HuH-7.5 (cell line): ENCODE results near the gene XPO6.
"Not testable (repeated sequence)": the region's sequence is repeated elsewhere in the genome, so short reads cannot be mapped to it uniquely, and the experiment has no call there.

Experiments
- DNase-seq: peaks from one replicate; pipeline ENCODE4 v3.0.0; 2011; ENCODE audit warnings: low spot score

XPO6 gene

GRCh38 chr16:28149011-28149888, 62.5 kb downstream of the XPO6 start:
- no peak for DNase-seq

DNA sequence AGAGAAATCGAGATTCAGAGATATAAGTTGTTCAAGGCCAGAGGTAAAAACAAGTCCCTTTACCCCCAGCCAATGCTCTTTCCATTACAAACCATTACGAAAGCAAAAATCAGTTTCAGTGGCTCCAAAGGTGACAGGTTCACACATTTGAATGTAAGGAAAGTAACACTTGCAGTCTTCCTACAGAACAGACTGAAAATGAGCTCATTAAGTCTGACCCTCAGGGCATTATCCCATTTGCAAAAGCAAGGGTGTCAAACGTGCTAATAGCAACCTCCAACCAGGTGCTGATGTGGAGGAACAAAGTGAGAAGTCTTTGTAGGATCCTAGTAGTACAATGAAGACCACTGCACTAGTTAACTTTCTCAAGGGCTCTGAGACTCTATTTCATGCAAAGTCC, 65.2 kb downstream of the XPO6 start:
- no peak for DNase-seq

GRCh38 chr16:28145796-28146195, 66.0 kb downstream of the XPO6 start:
- no peak for DNase-seq

- no peak for DNase-seq
Observed at GRCh38 chr16:28140788-28141618, 70.8 kb downstream of the XPO6 start.

DNA sequence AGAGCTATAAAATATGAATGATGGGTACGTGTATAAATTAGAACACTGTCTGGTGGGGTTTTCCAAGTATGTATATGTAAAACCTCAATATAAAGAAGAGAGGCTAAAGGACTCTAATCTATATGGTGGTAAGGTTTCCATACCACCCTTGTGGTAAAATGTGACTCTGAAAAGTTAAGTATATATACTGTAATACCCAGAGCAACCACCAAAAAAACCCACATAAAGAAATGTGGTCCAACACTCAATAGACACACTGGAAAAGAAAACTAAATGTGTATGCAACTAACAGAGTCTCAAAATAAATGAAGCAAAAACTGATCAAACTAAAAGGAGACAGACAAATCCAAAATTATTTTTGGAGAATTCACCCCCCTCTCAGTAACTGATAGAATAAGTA, 72.2 kb downstream of the XPO6 start:
- DNase-seq, result no peak

GRCh38 chr16:28136751-28137434, 74.9 kb downstream of the XPO6 start:
- no peak for DNase-seq

DNA sequence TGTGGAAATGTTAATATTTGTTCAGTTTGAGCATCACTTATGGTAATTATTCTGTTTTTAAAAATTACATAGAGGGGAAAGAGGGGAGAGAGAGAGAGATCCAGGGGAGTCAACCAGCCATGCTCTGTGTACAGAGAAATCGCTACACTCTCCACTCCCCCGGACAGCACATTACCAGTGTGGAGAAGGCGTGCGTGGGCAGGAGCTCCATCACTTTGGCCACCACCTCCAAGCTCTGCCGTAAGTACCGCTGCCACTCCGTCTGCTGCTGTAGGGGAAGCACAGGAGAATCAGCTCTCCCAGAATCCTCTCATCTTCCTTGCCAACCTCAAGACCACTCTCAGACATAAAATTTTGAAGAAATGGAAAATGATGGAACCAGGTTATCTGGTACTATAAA, 78.1 kb downstream of the XPO6 start:
- DNase-seq, result no peak

DNA sequence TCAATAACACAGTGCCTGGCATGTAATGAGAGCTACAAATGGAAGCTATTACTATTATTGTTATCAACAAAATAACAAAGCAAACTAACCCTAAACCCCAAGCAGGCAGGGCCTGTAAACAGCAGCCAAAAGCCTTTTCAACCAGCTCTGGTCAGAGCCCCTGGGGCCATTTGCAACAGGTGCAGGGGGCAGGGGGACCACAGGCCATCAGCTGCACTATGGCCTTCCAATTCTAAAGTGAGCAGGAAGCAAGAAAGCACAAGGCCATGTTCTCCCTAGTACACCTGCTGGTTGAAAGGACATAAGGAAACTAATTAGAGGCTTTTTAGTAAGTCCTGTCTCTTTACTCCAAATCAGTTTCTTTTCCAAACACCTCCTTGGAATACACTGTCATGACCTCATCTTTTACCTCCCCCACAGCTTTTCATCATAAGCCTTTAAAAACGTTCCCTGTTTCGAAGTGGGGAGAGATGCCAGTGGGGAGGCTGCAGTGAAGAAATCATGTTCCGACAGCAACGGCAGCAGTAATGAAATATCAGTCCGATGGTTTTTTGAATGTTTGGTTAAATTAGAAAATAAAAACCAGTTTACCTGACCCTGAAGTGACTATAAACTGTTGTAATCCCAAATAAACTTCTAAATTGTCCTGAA, 79.9 kb downstream of the XPO6 start:
- no peak for DNase-seq

DNA sequence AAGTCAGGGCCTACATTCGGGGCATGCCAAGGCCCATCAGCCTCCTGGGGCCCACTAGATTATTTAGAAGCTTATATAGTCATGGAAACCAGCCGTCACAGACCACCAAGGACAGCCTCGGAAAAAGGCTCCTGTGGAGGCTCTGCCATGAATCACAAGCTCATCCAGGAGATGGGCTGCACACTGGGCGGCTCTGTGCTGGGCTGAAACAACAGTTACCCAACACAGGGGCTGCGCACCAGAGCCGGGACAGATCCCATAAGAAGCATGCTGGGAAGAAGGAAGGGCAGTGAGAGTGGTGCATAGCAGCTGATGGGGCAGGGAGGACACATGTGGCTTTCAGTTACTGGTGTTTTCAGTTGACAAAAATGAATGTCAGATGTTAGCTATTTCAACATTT, 80.6 kb downstream of the XPO6 start:
- no peak for DNase-seq

- no peak for DNase-seq
Observed at GRCh38 chr16:28130099-28131088, 81.4 kb downstream of the XPO6 start.

- no peak for DNase-seq
Observed at GRCh38 chr16:28126684-28127620, 84.8 kb downstream of the XPO6 start.

GRCh38 chr16:28125592-28125991, 86.2 kb downstream of the XPO6 start:
- no peak for DNase-seq

DNA sequence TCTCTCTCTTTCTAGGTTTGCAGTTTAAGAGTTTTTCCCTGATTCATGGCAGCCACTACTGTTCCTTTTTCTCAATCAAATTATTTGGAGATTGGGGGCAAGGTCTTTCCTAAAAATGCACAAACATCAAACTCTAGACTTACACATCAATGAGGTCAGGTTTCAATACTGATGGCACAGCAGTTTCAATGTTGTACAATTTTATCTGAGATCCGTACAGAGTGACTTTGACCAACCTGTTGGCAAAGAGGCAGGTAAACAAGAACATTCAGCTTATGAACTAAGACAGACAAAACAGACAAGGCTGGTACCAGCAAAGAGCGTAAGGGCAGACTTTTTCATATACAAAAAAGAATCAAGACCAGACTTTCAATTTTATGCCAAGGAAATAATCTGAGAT, 90.2 kb downstream of the XPO6 start:
- no peak for DNase-seq

- no peak for DNase-seq
Observed at GRCh38 chr16:28120754-28121153, 91.0 kb downstream of the XPO6 start.

- no peak for DNase-seq
Observed at GRCh38 chr16:28118637-28119036, 93.1 kb downstream of the XPO6 start.

GRCh38 chr16:28117168-28117565, 94.6 kb downstream of the XPO6 start:
- DNase-seq, result no peak

DNA sequence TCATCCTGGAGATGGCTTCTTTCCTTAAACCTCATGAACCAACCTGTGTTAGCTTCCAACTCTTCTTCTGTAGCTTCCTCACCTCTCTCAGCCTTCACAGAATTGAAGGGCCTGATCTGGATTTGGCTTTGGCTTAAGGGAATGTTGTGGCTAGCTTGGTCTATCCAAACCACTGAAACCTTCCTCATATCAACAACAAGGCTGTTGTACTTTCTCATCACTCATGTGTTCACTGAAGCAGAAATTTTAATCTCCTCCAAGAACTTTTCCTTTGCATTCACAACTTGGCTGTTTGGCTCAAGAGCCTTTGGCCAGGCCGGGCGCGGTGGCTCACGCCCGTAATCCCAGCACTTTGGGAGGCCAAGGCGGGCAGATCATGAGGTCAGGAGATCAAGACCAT, 95.9 kb downstream of the XPO6 start:
- DNase-seq, result not testable (repeated sequence)

DNA sequence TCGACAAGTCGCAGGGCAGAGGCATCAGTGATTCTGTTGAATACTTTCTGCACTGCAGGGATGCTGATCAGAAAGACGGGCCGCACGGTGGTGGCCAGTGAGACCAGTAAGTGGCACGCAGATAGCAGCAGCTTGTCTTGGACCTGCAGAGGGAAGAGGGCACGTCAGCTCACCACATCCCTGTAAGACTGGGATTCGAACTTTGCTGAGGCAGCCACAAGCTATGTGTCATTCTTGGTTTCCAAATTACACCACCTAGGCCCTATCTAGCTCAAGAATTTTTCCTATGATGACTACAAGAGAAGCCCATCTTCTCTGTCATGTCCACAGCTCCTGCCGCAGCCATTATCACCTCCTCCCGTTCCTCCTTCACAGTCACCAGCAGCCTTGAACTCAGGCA, 98.9 kb downstream of the XPO6 start:
- no peak for DNase-seq

DNA sequence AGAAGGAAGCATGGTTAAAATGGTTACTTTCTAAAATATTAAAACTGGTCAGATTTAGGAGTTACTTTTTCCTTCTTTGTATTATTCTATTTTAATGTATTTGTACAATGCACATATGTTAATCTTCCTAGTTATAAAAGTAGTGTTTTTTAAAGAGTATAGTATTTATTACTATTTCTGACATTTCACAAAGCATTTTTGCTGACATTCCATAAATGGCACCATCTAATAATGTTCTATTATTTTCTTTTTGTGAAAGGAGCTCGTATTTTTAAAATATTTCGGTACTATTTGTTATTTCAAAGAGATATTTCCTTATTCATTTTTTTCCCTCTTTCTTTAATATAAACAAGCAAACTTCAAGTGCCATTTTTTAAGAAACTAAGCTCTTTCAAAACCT, 100.8 kb downstream of the XPO6 start:
- DNase-seq, result no peak

- no peak for DNase-seq
Observed at GRCh38 chr16:28110479-28110878, 101.3 kb downstream of the XPO6 start.
